Spleen (tissue), 7 donors: ENCODE results near the gene TYW1B.
"Not testable (repeated sequence)": the region's sequence is repeated elsewhere in the genome, so short reads cannot be mapped to it uniquely, and the experiment has no call there.

Source experiments
- POLR2A ChIP-seq, 3 donors: fragments of 450-650 bp; IDR thresholded peaks; one replicate each; pipeline ENCODE4 v1.5.1; 2017; ENCODE audit warnings: antibody characterized with exemption in 3 of 3, mild to moderate bottlenecking in 1 of 3
- POLR2AphosphoS5 ChIP-seq, 3 donors: sonication (generic); formaldehyde crosslinking; IDR thresholded peaks; one replicate each; pipeline ENCODE4 v1.5.1; 2017; ENCODE audit warnings: antibody characterized with exemption in 3 of 3
- TF ChIP-seq, protein P1 (sequence below), 11 experiments: fragments of 200-600 bp in 7 of 11; fragments of 450-650 bp in 4 of 11; sonication (generic) in 4 of 11; IDR thresholded peaks in 8 of 11; conservative IDR thresholded peaks in 3 of 11; 1 replicate in 7 of 11; 2 replicates in 4 of 11; pipeline versions ENCODE4 v1.4.0 to v1.8.0; 2016 to 2021; ENCODE audit warnings: antibody characterized with exemption in 11 of 11, inconsistent platforms in 4 of 11, mild to moderate bottlenecking in 1 of 11
- donor health status: DM: no; HTN: no; CAD: no; lungs with moderate emphysema.
- donor health status: DM: no; HTN: no; CAD: no.
- donor health status: DM: no; HTN: no; CAD: no.

DNA sequence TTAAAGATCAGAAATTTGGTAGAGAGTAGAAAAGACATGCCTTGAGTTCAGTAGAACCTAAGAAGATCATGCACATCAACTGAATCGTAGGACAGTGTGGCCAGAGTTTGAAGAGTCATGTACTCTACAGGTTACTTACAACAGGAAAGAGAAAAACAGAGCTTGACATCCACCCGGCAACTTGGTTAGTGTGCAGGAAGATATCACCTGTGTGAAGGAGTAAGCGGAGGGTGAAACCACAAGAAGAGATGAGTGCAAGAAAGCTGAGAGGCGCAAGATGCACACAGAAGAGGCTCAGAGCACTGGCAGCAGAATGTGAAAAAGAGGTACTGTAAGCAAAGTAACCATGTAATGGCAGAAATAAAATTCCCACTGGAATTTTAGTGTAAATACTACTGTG, 179.4 kb downstream of the TYW1B start:
- TF ChIP-seq, protein P1, sequence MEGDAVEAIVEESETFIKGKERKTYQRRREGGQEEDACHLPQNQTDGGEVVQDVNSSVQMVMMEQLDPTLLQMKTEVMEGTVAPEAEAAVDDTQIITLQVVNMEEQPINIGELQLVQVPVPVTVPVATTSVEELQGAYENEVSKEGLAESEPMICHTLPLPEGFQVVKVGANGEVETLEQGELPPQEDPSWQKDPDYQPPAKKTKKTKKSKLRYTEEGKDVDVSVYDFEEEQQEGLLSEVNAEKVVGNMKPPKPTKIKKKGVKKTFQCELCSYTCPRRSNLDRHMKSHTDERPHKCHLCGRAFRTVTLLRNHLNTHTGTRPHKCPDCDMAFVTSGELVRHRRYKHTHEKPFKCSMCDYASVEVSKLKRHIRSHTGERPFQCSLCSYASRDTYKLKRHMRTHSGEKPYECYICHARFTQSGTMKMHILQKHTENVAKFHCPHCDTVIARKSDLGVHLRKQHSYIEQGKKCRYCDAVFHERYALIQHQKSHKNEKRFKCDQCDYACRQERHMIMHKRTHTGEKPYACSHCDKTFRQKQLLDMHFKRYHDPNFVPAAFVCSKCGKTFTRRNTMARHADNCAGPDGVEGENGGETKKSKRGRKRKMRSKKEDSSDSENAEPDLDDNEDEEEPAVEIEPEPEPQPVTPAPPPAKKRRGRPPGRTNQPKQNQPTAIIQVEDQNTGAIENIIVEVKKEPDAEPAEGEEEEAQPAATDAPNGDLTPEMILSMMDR (IDR thresholded peaks at IDR 0.05 in 8 of 11, conservative IDR thresholded peaks at IDR 0.05 in 3 of 11), result not testable (repeated sequence)
- not testable (repeated sequence) for TF ChIP-seq POLR2A, POLR2AphosphoS5 (IDR thresholded peaks at IDR 0.05)
